Measurements from ENCODE around the gene TCF25.

DNA sequence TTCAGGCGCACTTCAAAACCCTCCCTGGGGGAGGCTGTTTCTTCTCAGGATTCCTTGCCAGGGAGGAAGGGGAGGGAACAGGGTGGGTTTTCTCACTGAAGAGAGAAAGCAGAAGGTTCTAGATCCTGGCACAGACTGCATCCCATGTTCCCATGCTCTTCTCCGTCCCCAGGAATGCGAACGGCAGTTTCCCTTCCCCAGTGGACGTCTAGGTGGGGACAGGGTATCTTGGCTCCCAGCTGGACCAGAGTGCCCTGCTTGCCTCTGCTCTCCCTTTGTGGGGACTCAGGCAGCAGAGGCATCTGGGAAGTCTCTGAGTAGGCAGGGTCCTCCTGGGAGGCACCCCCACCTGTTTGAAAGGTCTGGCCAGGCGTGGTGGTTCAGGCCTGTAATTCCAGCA is 3.0 kb upstream of the TCF25 start:
- no peak for TF ChIP-seq EZH2phosphoT487 (IDR thresholded peaks at IDR 0.05; ENCODE audit: borderline replicate concordance, low read length)
- TF ChIP-seq, protein P1, sequence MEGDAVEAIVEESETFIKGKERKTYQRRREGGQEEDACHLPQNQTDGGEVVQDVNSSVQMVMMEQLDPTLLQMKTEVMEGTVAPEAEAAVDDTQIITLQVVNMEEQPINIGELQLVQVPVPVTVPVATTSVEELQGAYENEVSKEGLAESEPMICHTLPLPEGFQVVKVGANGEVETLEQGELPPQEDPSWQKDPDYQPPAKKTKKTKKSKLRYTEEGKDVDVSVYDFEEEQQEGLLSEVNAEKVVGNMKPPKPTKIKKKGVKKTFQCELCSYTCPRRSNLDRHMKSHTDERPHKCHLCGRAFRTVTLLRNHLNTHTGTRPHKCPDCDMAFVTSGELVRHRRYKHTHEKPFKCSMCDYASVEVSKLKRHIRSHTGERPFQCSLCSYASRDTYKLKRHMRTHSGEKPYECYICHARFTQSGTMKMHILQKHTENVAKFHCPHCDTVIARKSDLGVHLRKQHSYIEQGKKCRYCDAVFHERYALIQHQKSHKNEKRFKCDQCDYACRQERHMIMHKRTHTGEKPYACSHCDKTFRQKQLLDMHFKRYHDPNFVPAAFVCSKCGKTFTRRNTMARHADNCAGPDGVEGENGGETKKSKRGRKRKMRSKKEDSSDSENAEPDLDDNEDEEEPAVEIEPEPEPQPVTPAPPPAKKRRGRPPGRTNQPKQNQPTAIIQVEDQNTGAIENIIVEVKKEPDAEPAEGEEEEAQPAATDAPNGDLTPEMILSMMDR (conservative IDR thresholded peaks at IDR 0.05; ENCODE audit: low read depth, low read length): no peak
- no peak for TF ChIP-seq EZH2 (IDR thresholded peaks at IDR 0.05; ENCODE audit: low read length, unreplicated experiment)

Measured in PC-3 (cell line).